ENCODE data around the gene KLHL29. TPM values are rescaled to one million over a fixed set of nuclear protein-coding genes. Genes with fewer than 3 reads are reported as not detected.

KLHL29 gene
- total and polyA plus RNA-seq, 2 of the 13 experiments (the other 11 are each of a cell fraction or from before 2014, with no cell fraction given), result 0.01 TPM; not detected in 1

DNA sequence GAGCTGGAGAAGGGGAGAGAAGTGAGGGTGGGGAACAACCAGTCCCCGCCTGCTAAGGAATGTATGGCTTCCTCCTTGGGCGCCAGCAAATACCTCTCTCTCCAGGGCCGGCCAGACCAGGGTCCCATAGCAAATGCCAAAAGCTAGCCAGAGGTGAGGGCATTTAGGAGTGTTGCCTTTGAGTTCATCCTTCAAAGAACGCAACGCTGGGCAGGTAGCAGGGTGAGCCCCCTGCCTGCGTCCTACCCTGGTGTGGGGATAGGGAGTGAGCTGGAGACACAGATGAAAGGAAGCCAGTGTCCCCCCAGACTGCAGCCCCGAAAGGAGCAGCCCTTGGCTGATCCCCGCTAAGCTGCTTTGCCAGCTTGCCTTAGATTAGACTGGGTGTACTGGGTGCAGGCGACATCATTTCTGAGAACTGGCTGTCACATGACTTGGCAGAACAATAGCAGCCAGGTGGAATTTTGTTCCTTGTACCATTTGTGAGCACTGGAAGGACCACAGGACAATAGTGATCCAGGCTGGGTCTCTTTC, 40.4 kb downstream of the KLHL29 start (continued):
- no peak for TF ChIP-seq ZNF503 (CRISPR knock-in tag; IDR thresholded peaks at IDR 0.05)
- TF ChIP-seq ZNF564 (CRISPR knock-in tag; IDR thresholded peaks at IDR 0.05), result no peak

DNA sequence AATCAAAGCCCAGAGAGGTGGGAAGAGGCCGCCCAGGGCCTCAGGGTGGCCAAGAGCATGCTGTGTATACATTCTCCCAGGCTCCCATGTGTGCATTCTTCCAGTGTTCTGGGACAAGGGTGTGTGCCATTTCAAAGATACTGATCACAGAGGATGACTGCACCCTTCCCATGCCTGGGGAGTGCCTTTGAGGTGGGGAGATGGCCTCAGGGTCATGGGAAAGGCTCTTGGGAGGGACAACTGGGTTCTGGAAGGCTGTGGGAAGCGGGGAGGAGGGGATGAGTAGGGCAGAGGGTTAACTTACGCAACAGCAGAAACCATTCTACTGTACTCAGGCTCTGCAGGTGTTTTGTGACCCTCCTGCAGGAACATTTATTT, 40.9 kb downstream of the KLHL29 start:
- H3K4me1 ChIP-seq (ENCODE audit: insufficient read depth, low read length), result no peaks in the 10 kb centered on the region
- ATAC-seq, result no peak
- no peak overlapping the region for H2AFZ ChIP-seq (ENCODE audit: low read length)
- no TSS peak for BruUV-seq (replicated peaks)
- H3K27me3 ChIP-seq (ENCODE audit: control insufficient read depth in 1 of 2, insufficient read depth in 2 of 2, low read length in 2 of 2), result peaks cover 0 to 6% of the 10 kb centered on the region in 2 experiments; a peak in 2 of 5 replicates
- intact Hi-C loops (cut with micrococcal nuclease; ENCODE audit: unreplicated experiment), result no loop called here
- H3K9me3 ChIP-seq (ENCODE audit: low read length), result no peaks in the 10 kb centered on the region
- no peak overlapping the region for H3K27ac ChIP-seq (ENCODE audit: extremely low read length, insufficient read depth, low read length)
- H3K36me3 ChIP-seq (replicated peaks in 1 of 2; ENCODE audit: control insufficient read depth in 1 of 2, insufficient read depth in 2 of 2, low read length in 2 of 2), result no peaks in the 10 kb centered on the region
- H3K4me2 ChIP-seq (ENCODE audit: low read depth, low read length), result no peak overlapping the region
- DNase-seq (ENCODE audit: low spot score), result no peak
- H3K79me2 ChIP-seq (ENCODE audit: insufficient read depth, low read length), result no peaks in the 10 kb centered on the region
- ChIA-PET CTCF (ENCODE audit: low intra/inter-chr PET ratio, low total read pairs) (no interaction called here), POLR2A (no interaction called here)
- H4K20me1 ChIP-seq (ENCODE audit: insufficient read depth, low read length), result no peaks in the 10 kb centered on the region
- in situ Hi-C loops (cut with HindIII; ENCODE audit: extremely low pct_ligation_motif_present, low pct_unique_long_range_greater_than_20kb), result no loop called here
- no peak overlapping the region for H3K9ac ChIP-seq (ENCODE audit: insufficient read depth, low read depth, low read length)
- no peak overlapping the region for H3K4me3 ChIP-seq (replicated peaks in 1 of 3; ENCODE audit: insufficient read depth in 1 of 3, low read depth in 2 of 3, low read length in 3 of 3)
- FAIRE-seq, result no peak
- WGBS (ENCODE audit: low lambda C conversion rate), result 50% methylated on average over 3 of the region's 3 CpGs
- TF ChIP-seq ZBTB2 (CRISPR knock-in tag; IDR thresholded peaks at IDR 0.05; ENCODE audit: low read depth) (no peak), POLR2AphosphoS2 (IDR thresholded peaks at IDR 0.05; ENCODE audit: low read depth, low read length) (no peak), CEBPB (IDR thresholded peaks at IDR 0.05; ENCODE audit: borderline replicate concordance, low read depth, low read length) (peak; percentile 54; the same call in 1 of the 2 replicates), ZFP41 (CRISPR knock-in tag; IDR thresholded peaks at IDR 0.05; ENCODE audit: borderline replicate concordance) (no peak), ZUFSP (CRISPR knock-in tag; IDR thresholded peaks at IDR 0.05; ENCODE audit: borderline replicate concordance) (no peak)

Measured in HepG2 (cell line).